GM12875 (cell line): ENCODE measurements around the gene TMC2.

Source experiments
- H3K4me3 ChIP-seq: one replicate; pipeline ENCODE4 v1.5.1; 2011; ENCODE audit warnings: low read depth, low read length, control low read depth
- CTCF ChIP-seq: IDR thresholded peaks from 2 replicates; pipeline ENCODE4 v1.5.1; 2011; ENCODE audit warnings: low read depth, mild to moderate bottlenecking, control low read depth, inconsistent platforms, low read length, moderate library complexity, borderline replicate concordance; ENCODE audit not compliant: insufficient read depth

Gene TMC2

GRCh38 chr20:2604506-2604835, 68.1 kb downstream of the TMC2 start:
- H3K4me3 ChIP-seq = no peak overlapping the region
- no peak for TF ChIP-seq CTCF

- no peak overlapping the region for H3K4me3 ChIP-seq
- no peak for TF ChIP-seq CTCF
Measured at GRCh38 chr20:2606507-2607006, 70.2 kb downstream of the TMC2 start.

- H3K4me3 ChIP-seq = no peak overlapping the region
- no peak for TF ChIP-seq CTCF
Measured at GRCh38 chr20:2610326-2610725, 74.0 kb downstream of the TMC2 start.

- no peak overlapping the region for H3K4me3 ChIP-seq
- no peak for TF ChIP-seq CTCF
Measured at GRCh38 chr20:2610941-2611720, 74.8 kb downstream of the TMC2 start.

GRCh38 chr20:2612073-2612472, 75.7 kb downstream of the TMC2 start:
- no peak for TF ChIP-seq CTCF
- no peak overlapping the region for H3K4me3 ChIP-seq

GRCh38 chr20:2616634-2617033, 80.3 kb downstream of the TMC2 start:
- no peak for TF ChIP-seq CTCF

GRCh38 chr20:2617099-2617714, 80.8 kb downstream of the TMC2 start:
- no peak for TF ChIP-seq CTCF
- no peak overlapping the region for H3K4me3 ChIP-seq

More at GRCh38 chr20:2616634-2617033, 80.3 kb downstream of the TMC2 start:
- H3K4me3 ChIP-seq = no peak overlapping the region
